H9 (cell line): Measurements from ENCODE around the gene LMTK3. TPM values are rescaled to one million over a fixed set of nuclear protein-coding genes. Genes with fewer than 3 reads are reported as not detected.

ENCODE experiments used
- DNase-seq: peaks from one replicate; pipeline ENCODE4 v3.0.0-alpha.2; 2017
- H2AFZ ChIP-seq: one replicate; pipeline ENCODE4 v1.6.1; 2013; ENCODE audit warnings: mild to moderate bottlenecking, low read length, control low read depth, moderate library complexity
- H2AK5ac ChIP-seq: 2 replicates; pipeline ENCODE4 v1.6.1; 2013; ENCODE audit warnings: low read length, control low read depth, mixed read lengths; ENCODE audit not compliant: insufficient read length
- H2BK120ac ChIP-seq: one replicate; pipeline ENCODE4 v1.6.1; 2013; ENCODE audit warnings: low read depth, mild to moderate bottlenecking, low read length, control low read depth, inconsistent platforms; ENCODE audit not compliant: poor library complexity, severe bottlenecking
- H2BK12ac ChIP-seq: 2 replicates; pipeline ENCODE4 v1.6.1; 2013; ENCODE audit warnings: low read length, control low read depth, mixed read lengths, low read depth; ENCODE audit not compliant: insufficient read length
- H2BK15ac ChIP-seq: 2 replicates; pipeline ENCODE4 v1.6.1; 2013; ENCODE audit warnings: low read depth, low read length, control low read depth
- H2BK20ac ChIP-seq: one replicate; pipeline ENCODE4 v1.6.1; 2013; ENCODE audit warnings: low read depth, mild to moderate bottlenecking, low read length, control low read depth, inconsistent platforms; ENCODE audit not compliant: poor library complexity, severe bottlenecking
- H2BK5ac ChIP-seq: 2 replicates; pipeline ENCODE4 v1.6.1; 2013; ENCODE audit warnings: low read length, control low read depth, mixed read lengths; ENCODE audit not compliant: insufficient read length
- H3K14ac ChIP-seq: 2 replicates; pipeline ENCODE4 v1.6.1; 2013; ENCODE audit warnings: low read length, control low read depth; ENCODE audit not compliant: insufficient read depth
- H3K18ac ChIP-seq: 2 replicates; pipeline ENCODE4 v1.6.1; 2013; ENCODE audit warnings: low read depth, mild to moderate bottlenecking, mixed read lengths, low read length, control low read depth; ENCODE audit not compliant: insufficient read length
- H3K23ac ChIP-seq: 2 replicates; pipeline ENCODE4 v1.6.1; 2013; ENCODE audit warnings: low read length, control low read depth, mixed read lengths, low read depth; ENCODE audit not compliant: insufficient read length
- H3K23me2 ChIP-seq: 2 replicates; pipeline ENCODE4 v1.6.1; 2013; ENCODE audit warnings: low read depth, mild to moderate bottlenecking, mixed read lengths, low read length, control low read depth; ENCODE audit not compliant: insufficient read length, poor library complexity, severe bottlenecking
- H3K27ac ChIP-seq: 2 replicates; pipeline ENCODE4 v1.5.1; 2013; ENCODE audit warnings: low read length, control low read depth, mixed read lengths, low read depth; ENCODE audit not compliant: insufficient read length
- H3K27me3 ChIP-seq: 2 replicates; pipeline ENCODE4 v1.6.1; 2013; ENCODE audit warnings: low read length, control low read depth, inconsistent platforms; ENCODE audit not compliant: insufficient read depth
- H3K4ac ChIP-seq: 2 replicates; pipeline ENCODE4 v1.6.1; 2013; ENCODE audit warnings: low read depth, mild to moderate bottlenecking, control low read depth, inconsistent platforms, low read length, moderate library complexity
- H3K4me1 ChIP-seq: 2 replicates; pipeline ENCODE4 v1.6.1; 2013; ENCODE audit warnings: low read length, control low read depth, inconsistent platforms; ENCODE audit not compliant: insufficient read depth
- H3K4me2 ChIP-seq: 2 replicates; pipeline ENCODE4 v1.6.1; 2013; ENCODE audit warnings: low read length, control low read depth, mixed read lengths; ENCODE audit not compliant: insufficient read length, insufficient read depth
- H3K56ac ChIP-seq: 2 replicates; pipeline ENCODE4 v1.6.1; 2013; ENCODE audit warnings: low read depth, mild to moderate bottlenecking, mixed read lengths, low read length, control low read depth; ENCODE audit not compliant: insufficient read length
- H3K79me1 ChIP-seq: 2 replicates; pipeline ENCODE4 v1.6.1; 2013; ENCODE audit warnings: low read depth, mild to moderate bottlenecking, moderate library complexity, low read length, control low read depth, inconsistent platforms; ENCODE audit not compliant: insufficient read depth, poor library complexity, severe bottlenecking
- H3K79me2 ChIP-seq: 2 replicates; pipeline ENCODE4 v1.6.1; 2013; ENCODE audit warnings: low read length, control low read depth, inconsistent platforms; ENCODE audit not compliant: insufficient read depth
- H3K9ac ChIP-seq: 2 replicates; pipeline ENCODE4 v1.6.1; 2013; ENCODE audit warnings: low read length, control low read depth, mixed read lengths; ENCODE audit not compliant: insufficient read length; ENCODE audit errors: extremely low read depth
- H3K9me3 ChIP-seq: one replicate; pipeline ENCODE4 v1.6.1; 2013; ENCODE audit warnings: low read depth, low read length, inconsistent platforms; ENCODE audit not compliant: control insufficient read depth
- H3T11ph ChIP-seq: one replicate; pipeline ENCODE4 v1.6.1; 2013; ENCODE audit warnings: mild to moderate bottlenecking, low read length, control low read depth, inconsistent platforms
- H4K20me1 ChIP-seq: one replicate; pipeline ENCODE4 v1.6.1; 2013; ENCODE audit not compliant: control insufficient read depth, insufficient read length, insufficient read depth
- H4K5ac ChIP-seq: 2 replicates; pipeline ENCODE4 v1.6.1; 2013; ENCODE audit warnings: low read depth, mild to moderate bottlenecking, mixed read lengths, low read length, control low read depth; ENCODE audit not compliant: insufficient read length
- H4K8ac ChIP-seq: replicated peaks from 2 replicates; pipeline ENCODE4 v1.6.1; 2013; ENCODE audit warnings: low read length, control low read depth, mixed read lengths, low read depth; ENCODE audit not compliant: insufficient read length
- H4K91ac ChIP-seq: 2 replicates; pipeline ENCODE4 v1.6.1; 2013; ENCODE audit warnings: low read depth, mild to moderate bottlenecking, moderate library complexity, mixed read lengths, low read length, control low read depth; ENCODE audit not compliant: insufficient read length
- H3K27ac Mint-ChIP-seq, 3 experiments: 2 replicates in 2 of 3; 3 replicates in 1 of 3; pipeline ENCODE4 v1.8.0; 2020 to 2021; ENCODE audit warnings: mixed read lengths in 3 of 3, mild to moderate bottlenecking in 1 of 3, moderate library complexity in 1 of 3
- H3K27me3 Mint-ChIP-seq: 2 replicates; pipeline ENCODE4 v1.8.0; 2021; ENCODE audit warnings: low read depth, mild to moderate bottlenecking, moderate library complexity, mixed read lengths
- H3K36me3 Mint-ChIP-seq, 3 experiments: 2 replicates in 2 of 3; 3 replicates in 1 of 3; pipeline ENCODE4 v1.8.0; 2020 to 2021; ENCODE audit warnings: low read depth in 3 of 3, mixed read lengths in 3 of 3; ENCODE audit not compliant: insufficient read depth in 1 of 3
- H3K4me1 Mint-ChIP-seq, 2 experiments: 2 replicates each; pipeline ENCODE4 v1.8.0; 2020; ENCODE audit warnings: mixed read lengths in 2 of 2
- H3K4me3 Mint-ChIP-seq, 2 experiments: 2 replicates in 1 of 2; 3 replicates in 1 of 2; pipeline ENCODE4 v1.8.0; 2020 to 2021; ENCODE audit warnings: mild to moderate bottlenecking in 2 of 2, mixed read lengths in 2 of 2, moderate library complexity in 1 of 2
- H3K9me3 Mint-ChIP-seq, 2 experiments: 2 replicates in 1 of 2; 3 replicates in 1 of 2; pipeline ENCODE4 v1.8.0; 2020; ENCODE audit warnings: mild to moderate bottlenecking in 2 of 2, mixed read lengths in 2 of 2, moderate library complexity in 1 of 2
- CTCF ChIP-seq: fragments of 200-600 bp; sonication (generic); conservative IDR thresholded peaks from 3 replicates; pipeline ENCODE4 v1.8.0; 2021; ENCODE audit warnings: antibody characterized with exemption, mild to moderate bottlenecking
- WGBS: extraction: QIAGEN DNeasy Blood & Tissue Kit; methylation state at CpG from one replicate; pipeline ENCODE4 v1.1.7; 2013; ENCODE audit warnings: missing lambda C conversion rate, low lambda C conversion rate, mixed read lengths; ENCODE audit not compliant: insufficient read length; ENCODE audit errors: extremely low coverage; 5-methylcytosine and 5-hydroxymethylcytosine counted together
- total RNA-seq: library from RNA; stranded (reverse); gene quantifications from 2 replicates; pipeline ENCODE4 v1.2.1, GENCODE V29; 2021

Gene LMTK3
- total RNA-seq, 1 experiment from 2014 or later = 14.4 TPM

GRCh38 chr19:48477067-48477685, 34.5 kb downstream of the LMTK3 start:
- no peaks in the 10 kb centered on the region for H3K79me1 ChIP-seq
- H3K9ac ChIP-seq = no peak overlapping the region
- no peak overlapping the region for H4K91ac ChIP-seq
- no peak overlapping the region for H2BK120ac ChIP-seq
- DNase-seq = no peak
- no peak overlapping the region for H4K8ac ChIP-seq
- H2AK5ac ChIP-seq = no peak overlapping the region
- no peaks in the 10 kb centered on the region for H3K27me3 Mint-ChIP-seq
- H4K5ac ChIP-seq = no peak overlapping the region
- H3K79me2 ChIP-seq = no peaks in the 10 kb centered on the region
- no peak overlapping the region for H3K56ac ChIP-seq
- H3K27ac Mint-ChIP-seq = no peak overlapping the region
- H3K9me3 ChIP-seq = no peaks in the 10 kb centered on the region
- no peak overlapping the region for H2BK12ac ChIP-seq
- H2BK5ac ChIP-seq = no peak overlapping the region
- H2BK20ac ChIP-seq = no peak overlapping the region
- no peaks in the 10 kb centered on the region for H4K20me1 ChIP-seq
- peaks cover 43 to 76% (median 68%) of the 10 kb centered on the region in 3 experiments for H3K36me3 Mint-ChIP-seq
- H3K4ac ChIP-seq = no peak overlapping the region
- H3K14ac ChIP-seq = no peak overlapping the region
- H3K23me2 ChIP-seq = no peaks in the 10 kb centered on the region
- no peaks in the 10 kb centered on the region for H3K27me3 ChIP-seq
- no peak overlapping the region for H3K18ac ChIP-seq
- no peak overlapping the region for H2BK15ac ChIP-seq
- no CpG with 5 or more reads among the region's 10 CpGs for WGBS
- no peak overlapping the region for H3K23ac ChIP-seq
- no peak overlapping the region for H3T11ph ChIP-seq
- TF ChIP-seq CTCF = no peak
- no peak overlapping the region for H3K27ac ChIP-seq
- H3K9me3 Mint-ChIP-seq = no peaks in the 10 kb centered on the region
- H3K4me2 ChIP-seq = no peak overlapping the region
- no peak overlapping the region for H2AFZ ChIP-seq
- no peak overlapping the region for H3K4me3 Mint-ChIP-seq
- H3K4me1 Mint-ChIP-seq = peaks cover 0 to 6% of the 10 kb centered on the region in 2 experiments; a peak in 2 of 4 replicates
- H3K4me1 ChIP-seq = no peaks in the 10 kb centered on the region
